Lung (tissue), 12 donors: ENCODE results near the gene HOMER2. TPM values are rescaled to one million over a fixed set of nuclear protein-coding genes. Genes with fewer than 3 reads are reported as not detected.

Experiments used
- ATAC-seq: fragments of 200-7000 bp; cut with Tn5 transposase; one replicate; pipeline ENCODE4 v1.9.1; 2020; ENCODE audit warnings: moderate number of reproducible peaks; ENCODE audit not compliant: insufficient read depth, low FRiP score
- DNase-seq, 3 donors: peaks; one replicate each; pipeline ENCODE4 v3.0.0-alpha.2; 2013 to 2017
- H3K27ac ChIP-seq, 2 donors: one replicate each; pipeline ENCODE4 v1.5.1; 2013; ENCODE audit warnings: mild to moderate bottlenecking in 2 of 2, moderate library complexity in 2 of 2, control low read depth in 1 of 2, inconsistent platforms in 1 of 2, low read depth in 1 of 2, low read length in 1 of 2
- H3K27me3 ChIP-seq, 3 donors: one replicate each; pipeline ENCODE4 v1.5.1; 2013; ENCODE audit warnings: low read length in 2 of 3; ENCODE audit not compliant: control insufficient read depth in 3 of 3, insufficient read depth in 3 of 3
- H3K36me3 ChIP-seq, 4 donors: one replicate each; pipeline ENCODE4 v1.5.1; 2013; ENCODE audit warnings: low read length in 4 of 4, mild to moderate bottlenecking in 1 of 4, moderate library complexity in 1 of 4; ENCODE audit not compliant: control insufficient read depth in 4 of 4, insufficient read depth in 4 of 4
- H3K4me1 ChIP-seq, 5 donors: one replicate each; pipeline ENCODE4 v1.5.1; 2013; ENCODE audit warnings: low read length in 5 of 5, mild to moderate bottlenecking in 2 of 5, moderate library complexity in 1 of 5; ENCODE audit not compliant: control insufficient read depth in 5 of 5, insufficient read depth in 5 of 5
- H3K4me3 ChIP-seq: one replicate; pipeline ENCODE4 v1.5.1; 2013; ENCODE audit warnings: mild to moderate bottlenecking, control low read depth, moderate library complexity
- H3K9ac ChIP-seq, 2 donors: one replicate each; pipeline ENCODE4 v1.5.1; 2013; ENCODE audit warnings: low read length in 2 of 2, control low read depth in 1 of 2; ENCODE audit not compliant: insufficient read depth in 1 of 2
- H3K9me3 ChIP-seq, 4 donors: one replicate each; pipeline ENCODE4 v1.5.1; 2013; ENCODE audit warnings: low read length in 3 of 4, mild to moderate bottlenecking in 1 of 4, moderate library complexity in 1 of 4; ENCODE audit not compliant: control insufficient read depth in 4 of 4, insufficient read depth in 3 of 4
- WGBS, 2 donors: extraction: QIAGEN DNeasy Blood & Tissue Kit; methylation state at CpG; one replicate each; pipeline ENCODE4 v1.1.7; 2013; 5-methylcytosine and 5-hydroxymethylcytosine counted together
- polyA plus RNA-seq, 2 donors: library from polyadenylated mRNA; stranded (reverse); fragments of 200-250 nt; gene quantifications; one replicate each; pipeline ENCODE4 v1.2.1, GENCODE V29; 2013
- total RNA-seq, 2 donors: library from RNA; depleted of rRNA in 1 of 2; stranded (reverse); fragments of >200 nt in 1 of 2; gene quantifications; one replicate each; pipeline ENCODE4 v1.2.1, GENCODE V29; 2014 to 2021
- TF ChIP-seq, protein P1 (sequence below): IDR thresholded peaks from 2 replicates; pipeline ENCODE4 v1.5.1; 2012; ENCODE audit warnings: mild to moderate bottlenecking; ENCODE audit errors: control extremely low read depth, extremely low read depth
- donor health status: control.
- donor health status: control.
- donor health status: Bipolar disorder and iron deficiency.
- donor health status: healthy.
- donor health status: DM: yes; HTN: yes; CAD: no.

HOMER2 gene
- total and polyA plus RNA-seq, 4 donors, result 7.5 to 18.1 (median 11.6) TPM

DNA sequence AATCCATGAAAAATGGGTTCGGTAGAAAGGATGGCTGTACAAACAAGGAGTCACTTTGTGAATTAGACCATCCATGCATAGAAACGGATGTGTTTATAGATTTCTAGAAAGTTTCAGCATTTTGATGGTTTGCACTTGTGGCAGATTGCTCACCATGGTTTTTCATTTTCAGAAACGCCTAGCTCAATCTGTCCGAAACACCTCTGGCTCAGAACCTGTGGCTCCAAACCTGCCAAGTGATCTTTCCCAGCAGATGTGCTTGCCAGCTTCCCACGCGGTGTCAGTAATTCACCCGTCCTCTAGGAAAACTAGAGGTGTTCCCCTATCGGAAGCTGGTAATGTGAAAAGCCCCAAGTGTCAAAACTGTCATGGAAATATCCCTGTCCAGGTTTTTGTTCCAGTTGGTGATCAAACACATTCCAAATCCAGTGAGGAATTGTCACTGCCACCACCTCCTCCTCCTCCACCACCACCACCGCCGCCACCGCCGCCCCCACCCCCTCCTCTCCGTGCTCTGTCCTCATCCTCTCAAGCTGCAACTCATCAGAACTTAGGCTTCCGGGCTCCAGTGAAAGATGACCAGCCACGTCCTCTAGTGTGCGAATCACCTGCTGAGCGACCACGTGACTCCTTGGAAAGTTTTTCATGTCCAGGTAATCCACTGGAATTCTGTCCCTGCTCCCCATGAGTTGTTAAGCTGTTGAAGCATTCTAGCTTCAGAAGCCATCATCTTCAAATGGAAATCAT lies 121.9 kb downstream of the HOMER2 start:
- TF ChIP-seq, protein P1, sequence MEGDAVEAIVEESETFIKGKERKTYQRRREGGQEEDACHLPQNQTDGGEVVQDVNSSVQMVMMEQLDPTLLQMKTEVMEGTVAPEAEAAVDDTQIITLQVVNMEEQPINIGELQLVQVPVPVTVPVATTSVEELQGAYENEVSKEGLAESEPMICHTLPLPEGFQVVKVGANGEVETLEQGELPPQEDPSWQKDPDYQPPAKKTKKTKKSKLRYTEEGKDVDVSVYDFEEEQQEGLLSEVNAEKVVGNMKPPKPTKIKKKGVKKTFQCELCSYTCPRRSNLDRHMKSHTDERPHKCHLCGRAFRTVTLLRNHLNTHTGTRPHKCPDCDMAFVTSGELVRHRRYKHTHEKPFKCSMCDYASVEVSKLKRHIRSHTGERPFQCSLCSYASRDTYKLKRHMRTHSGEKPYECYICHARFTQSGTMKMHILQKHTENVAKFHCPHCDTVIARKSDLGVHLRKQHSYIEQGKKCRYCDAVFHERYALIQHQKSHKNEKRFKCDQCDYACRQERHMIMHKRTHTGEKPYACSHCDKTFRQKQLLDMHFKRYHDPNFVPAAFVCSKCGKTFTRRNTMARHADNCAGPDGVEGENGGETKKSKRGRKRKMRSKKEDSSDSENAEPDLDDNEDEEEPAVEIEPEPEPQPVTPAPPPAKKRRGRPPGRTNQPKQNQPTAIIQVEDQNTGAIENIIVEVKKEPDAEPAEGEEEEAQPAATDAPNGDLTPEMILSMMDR, result no peak
- H3K4me1 ChIP-seq, result peaks cover 0 to 15% (median 6%) of the 10 kb centered on the region in 5 donors
- H3K27ac ChIP-seq, result no peak overlapping the region
- H3K9me3 ChIP-seq, result peaks cover 0 to 3% (median 0%) of the 10 kb centered on the region in 4 donors
- WGBS, 2 donors, result 85 to 93% methylated on average over 18 of the region's 18 CpGs
- no peak overlapping the region for H3K4me3 ChIP-seq
- H3K9ac ChIP-seq, result no peak overlapping the region
- no peaks in the 10 kb centered on the region for H3K27me3 ChIP-seq
- DNase-seq (no peak), ATAC-seq (no peak)
- peaks cover 41 to 52% (median 46%) of the 10 kb centered on the region in 4 donors for H3K36me3 ChIP-seq

DNA sequence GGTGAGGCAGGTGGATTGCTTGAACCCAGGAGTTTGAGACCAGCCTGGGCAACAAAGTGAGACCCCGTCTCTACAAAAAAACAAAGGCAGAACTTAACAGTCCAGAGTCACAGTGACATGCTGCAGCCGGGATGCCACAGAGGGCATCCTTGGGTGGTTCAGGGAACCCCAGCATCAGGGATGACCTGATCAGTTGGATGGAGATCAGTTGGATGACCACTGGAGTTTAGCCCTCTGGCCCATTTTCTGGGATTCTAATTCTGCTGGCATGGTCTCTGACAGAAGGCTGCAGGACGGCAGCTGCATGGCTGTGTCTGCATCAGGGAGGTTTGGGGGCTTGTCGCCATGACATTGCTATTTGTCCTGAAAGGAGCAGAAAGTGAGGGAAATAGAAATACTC lies 123.3 kb downstream of the HOMER2 start:
- Histone ChIP-seq H3K27me3 (no peaks in the 10 kb centered on the region), H3K9me3 (no peaks in the 10 kb centered on the region), H3K4me3 (no peak overlapping the region), H3K9ac (no peak overlapping the region), H3K4me1 (peaks cover 0 to 15% (median 6%) of the 10 kb centered on the region in 5 donors), H3K27ac (no peak overlapping the region), H3K36me3 (peaks cover 36 to 46% (median 45%) of the 10 kb centered on the region in 4 donors)
- TF ChIP-seq, protein P1, result no peak
- no peak for DNase-seq
- 95 to 99% methylated on average over 4 of the region's 4 CpGs for WGBS, 2 donors
- no peak for ATAC-seq

DNA sequence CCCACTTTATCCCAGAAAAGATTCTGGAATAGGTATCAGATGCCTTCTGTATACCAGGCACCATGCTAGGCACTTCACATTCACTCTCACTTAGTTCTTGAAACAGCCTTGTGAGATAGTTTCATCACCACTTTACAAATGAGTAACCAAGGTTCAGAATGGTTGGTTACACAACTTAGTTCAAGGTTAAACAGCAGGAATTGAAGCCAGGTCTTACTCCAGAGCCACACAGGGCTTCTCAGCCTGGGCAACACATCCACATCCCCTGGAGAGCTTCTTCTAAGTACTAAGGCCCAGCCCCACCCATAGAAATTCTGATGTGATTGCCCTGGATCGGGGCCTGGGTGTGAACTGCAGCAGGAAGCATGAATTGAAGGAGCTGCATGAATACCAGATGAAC lies 124.4 kb downstream of the HOMER2 start:
- H3K36me3 ChIP-seq, result peaks cover 34 to 46% (median 42%) of the 10 kb centered on the region in 4 donors
- ATAC-seq (no peak), DNase-seq (no peak)
- peaks cover 0 to 11% (median 6%) of the 10 kb centered on the region in 5 donors for H3K4me1 ChIP-seq
- H3K27ac ChIP-seq, result no peak overlapping the region
- no peaks in the 10 kb centered on the region for H3K9me3 ChIP-seq
- no peak overlapping the region for H3K4me3 ChIP-seq
- WGBS, 2 donors, result 73% methylated on average over 1 of the region's 1 CpG
- no peaks in the 10 kb centered on the region for H3K27me3 ChIP-seq
- H3K9ac ChIP-seq, result no peak overlapping the region
- TF ChIP-seq, protein P1, result no peak
